ENCODE data around the gene PGS1. TPM values are rescaled to one million over a fixed set of nuclear protein-coding genes. Genes with fewer than 3 reads are reported as not detected.

The PGS1 gene
- total RNA-seq, 1 donor from 2014 or later: 99.8 TPM

DNA sequence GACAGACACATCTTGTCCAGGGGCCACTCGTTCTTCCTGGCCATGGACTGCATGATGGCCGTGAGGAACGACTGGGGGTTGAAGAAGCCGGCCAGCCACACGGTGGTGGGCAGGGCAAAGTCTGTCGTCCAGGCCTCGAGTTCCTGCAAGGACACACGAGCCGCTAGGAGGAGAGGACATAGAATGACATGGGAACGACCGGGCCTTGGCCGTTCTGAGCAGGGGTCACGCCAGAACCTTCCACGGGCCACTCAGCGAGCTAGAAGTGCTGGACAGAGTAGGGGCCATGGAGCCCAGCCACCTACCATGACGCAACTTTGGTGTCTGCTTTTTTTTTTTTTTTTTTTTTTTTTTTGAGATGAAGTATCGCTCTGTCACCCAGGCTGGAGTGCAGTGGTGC lies 47.0 kb downstream of the PGS1 start:
- intact Hi-C loops (cut with micrococcal nuclease): no loop called here

DNA sequence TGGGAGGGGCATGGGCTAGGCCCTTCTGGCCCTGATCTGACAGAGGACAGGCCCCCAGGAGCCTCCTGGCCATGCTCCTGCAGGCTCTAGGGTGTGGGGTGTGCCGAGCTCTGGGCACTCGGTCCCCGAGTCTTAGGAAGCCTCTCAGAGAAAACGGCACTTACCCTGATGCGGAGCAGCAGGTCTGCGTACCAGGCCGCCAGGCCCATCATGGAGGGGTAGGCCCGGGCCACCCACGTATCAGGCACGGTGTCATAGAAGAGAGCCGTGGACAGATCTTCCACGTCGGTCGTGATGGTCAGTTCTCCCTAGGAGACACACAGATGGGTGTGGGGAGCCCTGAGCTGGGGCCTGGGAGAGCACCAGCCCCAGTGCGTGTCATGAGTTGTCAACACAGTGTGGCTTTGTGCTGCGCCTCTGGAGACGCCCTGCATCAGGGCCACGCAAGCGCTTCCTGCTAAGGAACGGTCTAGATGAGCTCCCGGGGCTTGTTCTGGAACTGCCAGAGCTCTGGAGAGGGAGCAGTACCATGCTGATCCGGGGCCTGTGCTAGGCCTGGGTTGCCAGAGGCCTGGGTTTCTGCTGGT lies 47.9 kb downstream of the PGS1 start:
- intact Hi-C loops (cut with micrococcal nuclease): no loop called here

- intact Hi-C loops (cut with micrococcal nuclease): no loop called here
Measured at GRCh38 chr17:78427140-78427539, 48.7 kb downstream of the PGS1 start.

DNA sequence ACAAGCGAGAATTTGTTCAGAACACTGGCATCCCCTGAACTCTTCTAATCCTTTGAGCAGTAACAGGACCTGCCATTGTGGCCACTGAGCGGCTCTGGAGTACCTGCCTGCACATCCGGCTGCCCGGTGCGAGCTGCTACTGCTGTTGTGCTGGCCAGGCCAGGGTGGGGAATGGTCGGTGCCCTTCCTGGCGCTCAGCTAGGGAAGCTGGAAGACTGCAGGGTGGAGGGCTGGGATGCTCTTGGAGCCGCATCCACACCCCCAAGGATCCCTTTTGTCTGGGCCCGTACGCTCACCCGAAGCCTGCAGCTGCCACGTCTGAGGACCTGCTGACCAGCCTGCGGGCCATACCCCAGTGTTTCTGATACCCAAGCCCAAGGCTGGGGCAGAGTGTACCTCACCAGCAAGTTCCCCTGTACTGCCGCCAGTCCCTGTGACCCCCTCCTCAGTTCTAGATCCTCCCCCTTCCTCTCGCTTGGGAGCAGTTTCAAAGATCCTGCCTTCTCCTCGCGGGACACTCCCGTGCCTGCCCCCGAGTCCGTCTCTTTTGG lies 49.7 kb downstream of the PGS1 start:
- intact Hi-C loops (cut with micrococcal nuclease): no loop called here

DNA sequence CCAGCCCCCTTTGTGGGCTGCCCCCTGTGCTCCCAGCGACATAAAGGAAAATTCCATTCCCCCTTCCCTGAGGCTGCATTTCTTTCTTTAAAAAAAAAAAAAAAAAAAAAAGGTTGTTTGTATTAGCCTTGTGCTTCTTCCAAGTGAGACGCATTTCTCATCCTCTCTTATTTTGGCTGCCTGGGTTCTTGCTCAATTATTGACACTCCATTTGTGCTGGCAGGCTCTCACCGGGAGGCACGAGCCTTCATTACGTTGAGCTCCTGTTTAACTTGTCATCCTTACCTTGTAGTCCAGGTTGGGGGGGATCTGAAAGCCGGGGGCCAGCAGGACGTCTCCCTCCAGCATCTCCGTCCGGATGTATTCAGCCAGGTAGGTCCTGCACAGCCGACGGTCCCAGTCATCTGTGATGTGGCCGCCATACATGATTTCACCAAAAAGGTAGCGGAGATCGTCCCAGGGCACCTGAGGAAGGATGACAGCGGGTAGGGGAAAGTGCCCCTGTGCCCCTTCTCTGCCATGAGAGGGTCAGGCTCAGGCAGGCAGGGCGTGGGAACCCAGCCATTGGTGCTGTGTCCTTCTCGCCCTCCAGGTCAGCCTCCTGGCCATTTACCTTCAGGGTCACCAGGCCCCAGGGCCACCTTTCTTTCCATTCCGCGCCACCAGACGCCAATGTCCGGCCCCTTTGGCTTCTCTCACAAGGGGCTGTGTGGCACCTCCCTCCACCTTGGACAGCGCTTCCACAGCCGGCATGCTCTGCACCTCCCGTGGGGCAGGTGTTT lies 50.6 kb downstream of the PGS1 start:
- intact Hi-C loops (cut with micrococcal nuclease): no loop called here

- intact Hi-C loops (cut with micrococcal nuclease): no loop called here
Measured at GRCh38 chr17:78429618-78429995, 51.2 kb downstream of the PGS1 start.

DNA sequence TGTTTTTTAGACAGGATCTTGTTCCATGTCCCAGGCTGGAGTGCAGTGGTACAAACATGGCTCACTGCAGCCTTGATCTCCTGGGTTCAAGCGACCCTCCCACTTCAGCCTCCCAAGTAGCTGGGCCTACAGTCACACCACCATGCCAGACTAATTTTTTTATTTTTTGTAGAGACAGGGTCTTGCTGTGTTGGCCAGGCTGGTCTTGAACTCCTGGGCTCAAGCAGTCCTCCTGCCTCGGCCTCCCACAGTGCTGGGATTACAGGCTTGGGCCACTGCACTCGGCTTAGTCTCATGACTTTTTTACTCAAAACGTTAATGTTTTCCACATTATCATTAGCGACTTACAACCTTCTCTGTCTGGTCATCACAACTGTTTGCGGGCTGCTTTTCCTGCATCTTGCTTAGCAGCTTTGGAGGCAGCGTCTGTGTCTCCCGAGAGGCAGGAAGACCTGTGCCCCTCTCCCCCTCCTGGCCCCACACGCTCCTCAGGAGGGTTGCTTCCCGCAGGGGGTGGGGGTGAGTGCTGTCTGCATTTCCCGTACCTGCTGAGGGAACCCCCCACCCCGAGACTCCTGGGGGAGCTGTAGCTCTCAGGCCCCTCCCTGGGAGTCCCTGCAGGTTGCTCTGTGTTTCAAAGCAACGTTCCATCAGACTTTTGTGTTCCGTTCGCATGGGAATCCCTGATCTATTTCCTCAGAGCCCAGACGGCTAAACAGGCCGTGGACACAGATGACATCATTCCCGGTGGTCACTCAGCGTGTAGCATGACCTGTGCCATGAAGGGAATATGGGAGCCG lies 52.6 kb downstream of the PGS1 start:
- intact Hi-C loops (cut with micrococcal nuclease): no loop called here

- intact Hi-C loops (cut with micrococcal nuclease): no loop called here
Measured at GRCh38 chr17:78431692-78431958, 53.2 kb downstream of the PGS1 start.

GRCh38 chr17:78432226-78433012 lies 54.0 kb downstream of the PGS1 start:
- intact Hi-C loops (cut with micrococcal nuclease): no loop called here

- intact Hi-C loops (cut with micrococcal nuclease): no loop called here
Measured at GRCh38 chr17:78433013-78433727, 54.7 kb downstream of the PGS1 start.

DNA sequence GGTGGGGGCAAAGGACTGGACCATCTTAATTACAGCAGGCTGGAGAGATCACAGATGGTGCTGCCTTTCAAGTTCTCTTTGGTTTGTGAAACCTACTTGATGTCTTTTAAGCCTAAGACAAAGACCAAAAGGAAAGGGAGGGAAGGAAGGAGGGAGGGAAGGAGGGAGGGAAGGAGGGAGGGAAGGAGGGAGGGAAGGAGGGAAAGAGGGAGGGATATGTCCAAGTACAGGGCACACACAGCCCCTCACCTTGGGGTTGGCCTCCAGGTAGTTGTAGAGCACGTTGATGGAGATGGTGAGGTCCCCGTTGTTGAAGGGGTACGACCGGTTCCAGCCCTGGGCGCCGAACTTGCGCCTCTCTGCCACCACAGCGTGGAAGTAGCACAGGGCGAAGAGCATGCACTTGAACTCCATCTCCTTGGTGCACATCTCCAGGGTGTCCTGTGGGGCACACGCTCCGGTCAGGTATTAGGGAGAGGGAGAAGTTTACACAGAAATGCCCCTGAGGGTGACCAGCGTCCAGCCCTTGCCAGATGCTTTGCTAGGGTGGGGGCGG lies 55.4 kb downstream of the PGS1 start:
- intact Hi-C loops (cut with micrococcal nuclease): no loop called here

GRCh38 chr17:78434455-78435329 lies 56.2 kb downstream of the PGS1 start:
- intact Hi-C loops (cut with micrococcal nuclease): no loop called here

DNA sequence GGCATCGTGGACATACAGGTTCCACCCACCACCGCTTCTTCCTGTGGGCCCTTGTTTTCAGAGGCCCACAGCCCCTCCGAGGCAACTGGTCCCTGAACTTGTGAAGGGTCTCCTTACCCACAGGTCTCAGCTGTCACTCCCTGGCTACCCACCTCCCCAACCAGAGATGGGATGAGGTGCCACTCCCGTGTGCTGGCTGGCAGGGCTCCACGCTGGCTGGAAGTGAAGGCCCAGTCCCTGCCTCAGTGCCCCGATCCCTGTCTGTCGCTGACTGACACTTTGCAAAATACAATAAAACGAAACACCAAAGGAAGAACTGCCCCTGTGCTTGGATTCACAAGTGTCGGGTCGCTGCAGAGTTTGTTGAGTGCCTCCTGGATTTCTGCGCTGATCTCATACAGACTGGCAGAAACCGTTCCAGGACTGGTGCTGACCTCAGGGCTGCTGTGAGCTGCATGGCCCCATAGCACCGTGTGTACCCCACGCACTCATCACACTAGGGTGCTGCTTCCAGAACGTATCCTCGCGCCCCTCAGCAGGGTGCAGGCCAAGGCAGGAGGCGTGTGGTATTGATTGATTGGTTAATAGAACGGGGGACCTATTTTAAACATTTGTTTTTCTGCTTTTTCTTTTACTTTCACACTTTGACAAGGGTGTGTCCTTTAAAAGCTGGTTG lies 57.0 kb downstream of the PGS1 start:
- intact Hi-C loops (cut with micrococcal nuclease): no loop called here

DNA sequence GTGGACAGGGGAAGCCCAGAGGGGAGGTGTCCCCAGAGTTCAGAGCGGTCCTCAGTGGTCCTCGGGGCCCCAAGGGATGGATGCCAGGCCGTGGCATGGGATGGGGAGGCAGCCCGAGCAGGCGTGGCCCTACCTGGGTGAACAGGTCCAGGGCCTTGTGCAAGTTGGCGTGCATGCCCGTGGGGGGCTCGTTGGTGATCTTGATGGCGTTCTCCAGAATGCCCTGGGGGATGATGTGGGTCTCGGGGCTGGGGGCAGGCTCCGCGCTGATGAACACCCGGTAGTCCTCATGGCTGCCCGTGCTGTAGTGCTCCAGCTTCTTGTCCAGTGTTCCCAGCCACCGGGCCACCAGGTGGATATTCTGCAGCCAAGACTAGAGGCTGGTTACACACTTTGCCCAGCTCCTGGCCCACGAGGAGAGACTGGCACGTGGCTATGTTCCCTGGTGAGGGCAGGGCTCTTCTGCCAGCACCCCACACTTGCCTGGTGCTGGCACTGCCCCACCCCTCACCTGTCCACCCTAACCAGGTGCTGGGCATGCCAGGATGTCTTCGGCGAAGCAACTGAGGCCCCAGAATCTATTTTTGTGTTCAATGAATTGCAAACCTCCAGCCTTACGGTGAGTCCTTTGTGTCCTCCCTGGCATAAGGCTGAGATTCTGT lies 59.2 kb downstream of the PGS1 start:
- intact Hi-C loops (cut with micrococcal nuclease): no loop called here

- intact Hi-C loops (cut with micrococcal nuclease): no loop called here
Measured at GRCh38 chr17:78438271-78438691, 59.8 kb downstream of the PGS1 start.

DNA sequence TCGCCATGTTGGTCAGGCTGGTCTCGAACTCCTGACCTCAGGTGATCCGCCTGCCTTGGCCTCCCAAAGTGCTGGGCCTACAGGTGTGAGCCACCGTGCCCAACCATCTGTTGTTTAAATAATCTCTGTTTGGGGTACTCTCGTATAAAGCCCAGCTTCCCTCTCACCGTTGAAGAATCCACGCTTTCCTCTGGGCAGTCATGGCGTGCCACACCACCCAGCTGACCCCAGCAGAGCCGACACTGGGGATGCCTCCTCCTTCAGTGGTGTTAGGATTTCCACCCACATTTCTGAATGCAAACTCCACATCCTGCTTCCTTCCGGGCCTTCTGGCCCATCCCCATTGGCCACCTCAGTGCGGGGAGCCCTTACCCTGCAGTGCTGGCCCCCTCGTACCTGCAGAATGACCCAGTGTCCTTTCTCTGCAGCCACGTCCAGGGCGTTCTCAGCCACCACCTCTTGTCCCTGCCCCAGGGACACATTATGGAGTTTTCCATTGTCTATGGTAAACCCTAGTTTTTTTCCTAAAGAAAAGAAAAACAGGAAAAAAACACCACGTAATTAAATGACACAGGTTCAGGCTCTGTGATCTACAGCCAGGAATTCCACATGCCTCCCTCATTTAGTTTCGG lies 60.4 kb downstream of the PGS1 start:
- intact Hi-C loops (cut with micrococcal nuclease): no loop called here

GRCh38 chr17:78441271-78441971 lies 63.0 kb downstream of the PGS1 start:
- intact Hi-C loops (cut with micrococcal nuclease): no loop called here
